ENCODE data around the gene ATF7.
A peak's percentile ranks its signal among the peaks of the same experiment; 100 is the strongest.
"Not testable (repeated sequence)": the region's sequence is repeated elsewhere in the genome, so short reads cannot be mapped to it uniquely, and the experiment has no call there.

The ATF7 gene

DNA sequence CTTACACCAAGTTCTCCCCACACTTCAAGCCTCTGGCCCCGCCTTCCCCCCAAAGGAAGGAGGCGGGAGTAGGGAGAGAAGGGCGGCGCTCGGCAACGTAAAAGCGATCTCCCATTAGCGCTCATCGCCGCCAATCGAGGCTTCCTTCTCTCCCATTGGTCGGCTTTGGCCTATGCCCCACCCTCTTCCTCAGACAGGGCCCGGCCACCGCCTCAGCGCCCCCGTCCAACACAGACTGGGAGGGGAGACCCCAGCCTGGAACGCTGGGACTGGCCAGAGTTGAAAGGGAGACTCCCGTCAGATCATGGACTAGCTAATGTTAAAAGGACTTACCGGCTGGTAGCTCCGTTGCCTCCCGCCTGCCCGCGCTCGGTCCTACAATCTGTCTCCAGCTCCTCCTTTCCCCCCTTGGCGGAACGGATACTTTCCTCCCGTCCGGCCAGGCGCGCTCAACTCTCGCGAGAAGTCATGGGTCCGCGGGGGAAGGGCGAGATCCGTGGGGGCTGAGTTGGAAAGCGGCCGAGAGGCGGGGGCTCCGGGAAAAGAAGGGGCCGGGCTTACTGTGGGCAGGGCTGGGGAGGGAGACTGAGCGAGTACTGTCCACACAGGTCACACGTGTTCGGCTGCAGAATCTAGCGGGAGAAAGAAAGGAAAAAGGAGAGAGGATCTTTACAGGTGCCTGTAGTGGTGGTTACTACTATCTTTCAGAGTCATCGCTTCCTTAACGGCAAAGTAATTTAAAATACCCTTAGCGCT is at the start of gene ATF7:
ATF7 (minus strand) TSS at position 437 of the 756 bp plus-strand sequence. CDS start 25,382 bp downstream, outside the sequence.
- peak; percentile 95 for DNase-seq (ENCODE audit: low read depth)

DNA sequence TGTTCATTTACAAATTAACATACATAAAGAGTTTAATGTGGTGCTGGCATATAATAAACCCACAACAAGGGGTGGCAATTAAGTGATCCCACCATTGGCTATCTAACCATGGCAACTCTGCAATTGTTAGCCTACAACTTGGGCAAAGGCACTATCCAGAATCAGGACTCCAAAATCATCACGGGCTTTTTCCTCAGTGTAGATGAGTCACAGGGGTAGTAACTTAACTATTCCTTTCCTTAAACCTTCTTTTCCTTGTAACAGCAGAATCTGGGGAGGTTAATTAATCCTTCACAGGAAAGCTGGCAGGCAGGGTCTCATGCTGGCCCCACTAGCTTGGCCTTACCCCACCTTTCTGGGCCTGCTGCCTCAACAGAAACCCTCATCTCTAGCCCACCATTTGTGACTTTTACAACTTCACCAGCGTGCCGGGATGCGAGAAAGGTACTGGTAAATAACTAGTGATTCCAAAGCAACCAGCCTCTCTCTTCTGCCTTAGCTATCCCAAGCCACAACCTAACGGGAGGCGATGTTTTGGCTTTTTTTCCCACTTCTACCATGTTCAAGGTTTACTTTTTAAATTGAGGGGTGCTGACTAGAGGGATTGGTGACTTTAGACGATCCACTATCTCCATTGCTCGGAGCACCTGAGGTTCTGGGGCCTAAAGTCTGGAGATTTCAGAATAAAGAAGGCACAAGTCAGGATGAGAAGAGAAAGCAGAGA is 49.0 kb upstream of the ATF7 start:
- DNase-seq (ENCODE audit: low read depth), result peak; percentile 21

DNA sequence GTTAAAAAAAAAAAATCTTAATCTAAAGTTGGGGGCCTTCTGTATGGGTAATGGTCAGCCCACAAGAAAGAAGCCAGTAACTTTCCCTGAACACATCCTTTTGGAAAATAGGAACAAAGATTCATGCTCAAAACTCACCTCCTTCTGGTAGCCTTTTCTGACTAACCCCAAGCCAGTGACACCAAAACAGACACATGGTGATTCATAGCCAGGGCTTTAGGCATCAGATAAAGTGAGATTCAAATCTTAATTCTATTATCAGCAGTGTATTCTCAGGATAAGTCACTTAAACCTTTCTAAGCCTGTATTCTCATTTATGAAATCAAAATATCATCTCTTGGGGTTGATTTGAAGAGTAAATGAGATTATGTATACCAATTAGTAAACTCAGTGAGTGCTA is 44.8 kb upstream of the ATF7 start:
- no peak for DNase-seq (ENCODE audit: low read depth)

DNA sequence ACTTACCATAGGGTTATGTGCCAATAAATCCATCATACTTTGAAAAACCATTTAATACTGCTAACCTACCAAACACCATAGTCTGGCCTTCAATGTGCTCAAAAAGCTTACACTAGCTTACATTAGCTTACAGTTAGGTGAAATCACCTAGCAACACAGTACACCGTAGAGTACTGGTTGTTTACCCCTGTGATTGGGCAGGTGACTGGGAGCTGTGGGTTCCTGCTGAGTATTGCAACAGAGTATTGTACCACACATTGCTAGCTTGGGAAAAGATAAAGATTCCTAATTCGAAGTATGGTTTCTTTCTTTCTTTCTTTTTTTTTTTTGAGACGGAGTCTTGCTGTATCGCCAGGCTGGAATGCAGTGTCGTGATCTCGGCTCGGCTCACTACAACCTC is 44.1 kb upstream of the ATF7 start:
- no peak for DNase-seq (ENCODE audit: low read depth)

DNA sequence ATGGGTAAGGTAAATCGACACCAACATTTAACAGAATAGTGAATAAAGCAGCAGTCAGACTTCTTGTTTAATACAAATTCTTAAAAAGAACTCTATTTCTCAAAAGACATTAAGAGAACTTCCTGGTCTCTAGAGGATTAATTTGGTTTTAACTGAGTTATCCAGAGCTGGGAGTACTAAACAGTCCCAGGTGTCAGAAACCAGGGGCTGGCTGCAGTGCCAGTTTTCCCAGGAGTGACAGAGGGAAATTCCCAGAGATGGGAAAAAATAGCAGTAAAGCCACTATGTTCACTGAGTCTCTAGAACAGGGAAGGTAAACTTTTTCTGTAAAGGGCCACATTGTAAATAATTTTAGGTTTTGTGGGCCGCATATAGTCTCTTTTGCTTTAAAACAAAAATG is 40.9 kb upstream of the ATF7 start:
- no peak for DNase-seq (ENCODE audit: low read depth)

DNA sequence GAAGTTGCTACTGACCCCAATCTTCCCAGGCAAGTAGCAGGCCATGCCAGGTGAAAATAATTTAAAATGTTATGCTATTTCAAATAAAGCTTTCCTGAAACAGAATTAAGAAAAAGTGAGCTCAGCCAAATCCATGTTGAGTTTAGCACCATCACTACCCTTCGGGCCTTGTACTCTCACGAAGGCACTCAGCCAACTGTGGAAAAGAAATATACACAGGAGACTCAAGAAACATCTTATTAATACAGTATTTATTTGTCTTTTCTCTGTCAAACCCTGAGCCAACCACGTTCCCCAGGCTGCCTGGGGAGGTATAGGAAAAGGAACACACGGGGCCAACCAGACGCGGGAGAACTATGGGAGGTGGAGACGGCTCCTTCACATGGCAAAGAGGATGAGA is 38.8 kb upstream of the ATF7 start:
- no peak for DNase-seq (ENCODE audit: low read depth)

DNA sequence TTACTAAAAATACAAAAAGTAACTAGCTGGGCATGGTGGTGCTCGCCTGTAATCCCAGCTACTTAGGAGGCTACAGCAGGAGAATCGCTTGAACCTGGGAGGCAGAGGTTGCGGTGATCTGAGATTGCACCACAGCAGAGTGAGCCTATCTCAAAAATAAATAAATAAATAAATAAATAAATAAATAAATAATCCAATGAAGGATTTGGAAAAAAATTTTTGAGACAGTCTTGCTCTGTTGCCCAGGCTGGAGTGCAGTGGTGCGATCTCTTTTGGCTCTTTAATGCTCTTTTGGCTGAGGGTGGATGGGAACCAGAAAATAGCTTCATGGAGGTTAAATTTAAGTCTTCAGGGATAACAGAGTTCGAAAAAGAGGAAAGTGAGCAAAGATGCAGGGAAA is 38.0 kb upstream of the ATF7 start:
- no peak for DNase-seq (ENCODE audit: low read depth)

DNA sequence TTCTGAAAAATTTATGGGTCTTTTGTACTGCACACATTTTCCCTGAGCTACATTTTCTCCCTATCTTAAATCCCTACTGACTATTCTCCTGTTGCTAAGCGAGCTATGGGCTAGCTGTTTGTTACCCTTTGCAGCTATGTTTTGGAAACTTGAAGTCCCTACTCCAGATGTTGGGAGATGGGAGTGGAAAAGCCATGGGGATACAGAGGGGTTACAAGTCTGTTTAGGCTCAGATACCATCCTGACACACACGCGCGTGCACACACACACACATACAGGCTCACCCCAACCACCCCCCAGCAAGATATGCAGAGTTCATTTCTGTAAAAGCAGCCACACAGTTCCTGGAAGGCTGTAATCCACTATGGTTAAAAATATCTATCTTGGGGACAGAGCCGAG is 33.9 kb upstream of the ATF7 start:
- peak; percentile 34 for DNase-seq (ENCODE audit: low read depth)

DNA sequence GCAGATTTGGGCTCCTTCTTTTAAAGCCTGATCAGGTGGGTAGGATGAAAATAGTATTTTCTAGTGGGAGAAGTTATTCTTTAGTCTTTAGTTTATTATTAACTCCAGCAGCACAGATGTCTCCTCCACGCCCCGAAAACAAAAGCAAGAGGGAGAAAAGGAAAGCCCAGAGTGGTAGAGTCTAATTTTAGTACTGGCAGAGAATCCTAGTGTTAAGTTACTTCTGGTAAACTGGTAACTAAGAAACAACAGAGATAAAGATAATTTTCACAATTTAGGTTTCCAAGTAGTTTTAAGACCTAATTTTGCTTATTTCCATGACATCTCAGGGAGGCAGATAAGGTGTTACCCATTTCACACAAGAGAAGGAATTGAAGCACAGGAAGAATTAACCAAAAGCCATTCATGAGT is 33.4 kb upstream of the ATF7 start:
- DNase-seq (ENCODE audit: low read depth), result peak; percentile 58

DNA sequence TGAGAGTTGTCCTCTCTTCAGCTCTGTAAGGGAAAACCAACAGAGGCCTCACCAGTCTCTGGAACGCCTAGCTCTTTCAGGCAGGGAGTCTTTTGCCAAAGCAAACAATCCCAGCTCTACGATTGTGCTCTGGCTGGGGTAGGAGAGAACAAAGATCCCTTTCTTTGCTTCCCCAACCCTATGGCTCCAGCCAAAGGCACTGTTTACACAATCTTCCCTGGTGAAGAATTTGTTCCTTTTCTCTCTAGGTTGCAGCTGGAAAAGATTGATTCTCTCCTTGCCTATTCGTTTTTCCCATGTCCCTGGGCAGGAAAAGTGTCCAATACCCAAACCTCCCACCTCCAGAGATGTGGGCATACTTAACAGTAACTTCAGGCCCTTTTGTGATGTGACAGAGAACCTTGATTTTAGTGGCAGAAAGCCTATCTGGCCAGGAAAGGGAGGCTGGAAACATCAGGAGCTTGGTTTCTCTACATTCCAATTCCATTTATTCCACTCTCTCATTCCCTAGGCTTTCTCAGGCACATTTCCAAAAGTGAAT is 32.9 kb upstream of the ATF7 start:
- DNase-seq (ENCODE audit: low read depth), result peak; percentile 92

DNA sequence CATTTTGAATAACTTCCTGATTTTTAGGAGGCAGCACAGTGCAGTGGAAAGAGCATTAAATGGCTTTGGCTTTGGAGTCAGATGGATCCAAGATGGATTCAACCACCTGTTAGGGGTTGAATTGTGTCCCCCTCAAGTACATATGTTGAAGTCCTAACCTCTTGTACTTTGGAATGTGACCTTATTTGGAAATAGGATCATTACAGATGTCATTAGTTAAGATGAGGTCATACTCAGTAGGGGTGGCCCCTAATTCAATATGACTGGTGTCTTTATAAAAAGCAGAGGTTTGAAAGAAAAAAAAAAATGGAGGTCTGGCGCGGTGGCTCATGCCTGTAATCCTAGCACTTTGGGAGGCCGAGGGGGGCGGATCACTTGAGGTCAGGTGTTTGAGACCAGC is 30.9 kb upstream of the ATF7 start:
- no peak for DNase-seq (ENCODE audit: low read depth)

DNA sequence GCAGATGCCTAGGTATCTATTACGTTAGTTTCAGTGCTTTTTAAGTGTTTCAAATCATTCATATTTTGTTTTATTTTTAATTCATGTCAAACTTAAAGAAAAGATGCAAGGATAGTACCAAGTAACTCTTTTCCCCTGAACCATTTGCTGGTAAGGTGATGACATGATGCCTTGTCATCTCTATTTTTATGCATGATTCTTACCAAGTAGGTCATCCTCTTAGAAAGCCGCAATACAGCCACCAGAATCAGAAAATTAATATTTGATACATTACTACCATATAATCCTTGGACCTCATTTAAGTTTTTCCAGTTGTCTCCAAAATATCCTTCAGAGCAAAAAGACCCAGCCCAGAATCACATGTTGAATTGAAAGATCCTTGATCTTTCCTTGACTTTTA is 27.4 kb upstream of the ATF7 start:
- DNase-seq (ENCODE audit: low read depth), result no peak

DNA sequence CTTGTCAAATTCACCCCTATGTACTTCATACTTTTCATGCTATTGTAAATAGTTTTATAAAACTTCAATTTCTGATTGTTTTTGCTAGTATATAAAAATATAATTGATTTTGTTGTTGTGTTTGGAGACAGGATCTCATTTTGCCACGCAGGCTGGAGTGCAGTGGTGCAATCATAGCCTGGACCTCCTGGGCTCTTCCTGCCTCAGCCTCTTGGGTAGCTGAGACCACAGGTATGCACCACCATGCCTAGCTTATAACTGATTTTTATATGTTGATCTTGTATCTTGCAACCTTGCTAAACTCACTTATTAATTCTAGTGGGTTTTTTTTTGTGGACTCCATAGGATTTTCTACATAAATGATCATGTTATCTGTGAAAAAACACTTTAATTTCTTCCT is 26.2 kb upstream of the ATF7 start:
- DNase-seq (ENCODE audit: low read depth), result no peak

DNA sequence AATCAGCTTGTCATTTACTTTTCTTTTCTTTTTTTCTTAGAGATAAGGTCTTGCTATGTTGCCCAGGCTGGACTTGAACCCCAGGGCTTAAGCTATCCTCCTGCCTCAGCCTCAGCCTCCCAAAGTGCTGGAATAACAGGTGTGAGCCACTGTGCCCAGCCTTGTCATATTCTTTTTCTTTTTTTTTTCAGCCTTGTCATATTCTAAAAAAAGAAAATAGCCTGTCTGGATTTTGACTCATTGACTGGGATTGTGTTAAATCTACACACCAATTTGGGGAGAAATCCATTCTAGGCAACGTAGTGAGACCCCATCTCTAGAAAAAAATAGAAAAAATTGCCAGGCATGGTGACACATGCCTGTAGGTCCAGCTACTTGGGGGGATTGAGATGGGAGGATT is 25.6 kb upstream of the ATF7 start:
- DNase-seq (ENCODE audit: low read depth), result no peak

DNA sequence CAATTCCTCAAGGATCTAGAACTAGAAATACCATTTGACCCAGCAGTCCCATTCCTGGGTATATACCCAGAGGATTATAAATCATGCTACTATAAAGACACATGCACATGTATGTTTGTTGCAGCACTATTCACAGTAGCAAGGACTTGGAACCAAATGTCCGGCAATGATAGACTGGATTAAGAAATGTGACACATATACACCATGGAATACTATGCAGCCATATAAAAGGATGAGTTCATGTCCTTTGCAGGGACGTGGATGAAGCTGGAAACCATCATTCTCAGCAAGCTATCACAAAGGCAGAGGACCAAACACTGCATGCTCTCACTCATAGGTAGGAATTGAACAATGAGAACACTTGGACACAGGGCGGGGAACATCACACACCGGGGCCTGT is 20.1 kb upstream of the ATF7 start:
- not testable (repeated sequence) for DNase-seq (ENCODE audit: low read depth)

DNA sequence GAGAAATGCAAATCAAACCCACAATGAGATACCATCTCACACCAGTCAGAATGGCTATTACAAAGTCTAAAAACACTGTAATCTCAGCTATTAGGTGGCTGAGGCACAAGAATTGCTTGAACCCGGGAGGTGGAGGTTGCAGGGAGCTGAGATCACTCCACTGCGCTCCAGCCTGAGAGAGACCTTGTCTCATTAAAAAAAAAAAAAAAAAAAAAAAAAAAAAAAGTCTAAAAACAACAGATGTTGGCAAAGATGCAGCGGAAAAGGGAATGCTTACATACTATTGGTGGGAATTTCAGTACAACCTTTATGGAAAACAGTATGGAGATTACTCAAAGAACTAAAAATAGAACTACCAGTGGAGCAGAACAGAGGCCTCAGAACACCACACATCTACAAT is 19.0 kb upstream of the ATF7 start:
- DNase-seq (ENCODE audit: low read depth), result no peak

DNA sequence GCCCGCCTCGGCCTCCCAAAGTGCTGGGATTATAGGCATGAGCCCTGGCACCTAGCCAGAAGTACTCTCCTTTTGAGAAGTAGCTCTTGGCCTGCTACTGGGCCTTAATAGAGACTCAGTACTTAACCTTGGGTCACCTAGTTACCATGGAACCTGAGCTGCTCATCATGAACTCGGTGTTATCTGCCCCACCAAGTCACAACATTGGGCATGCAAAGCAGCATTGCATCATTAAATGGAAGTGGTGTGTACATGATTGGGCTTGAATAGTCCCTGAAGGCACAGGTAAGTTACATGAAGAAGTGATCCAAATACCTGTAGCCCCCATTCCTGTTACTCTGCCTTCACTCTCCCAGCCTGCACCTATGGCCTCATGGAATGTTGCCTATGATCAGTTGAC is 18.0 kb upstream of the ATF7 start:
- DNase-seq (ENCODE audit: low read depth), result no peak

DNA sequence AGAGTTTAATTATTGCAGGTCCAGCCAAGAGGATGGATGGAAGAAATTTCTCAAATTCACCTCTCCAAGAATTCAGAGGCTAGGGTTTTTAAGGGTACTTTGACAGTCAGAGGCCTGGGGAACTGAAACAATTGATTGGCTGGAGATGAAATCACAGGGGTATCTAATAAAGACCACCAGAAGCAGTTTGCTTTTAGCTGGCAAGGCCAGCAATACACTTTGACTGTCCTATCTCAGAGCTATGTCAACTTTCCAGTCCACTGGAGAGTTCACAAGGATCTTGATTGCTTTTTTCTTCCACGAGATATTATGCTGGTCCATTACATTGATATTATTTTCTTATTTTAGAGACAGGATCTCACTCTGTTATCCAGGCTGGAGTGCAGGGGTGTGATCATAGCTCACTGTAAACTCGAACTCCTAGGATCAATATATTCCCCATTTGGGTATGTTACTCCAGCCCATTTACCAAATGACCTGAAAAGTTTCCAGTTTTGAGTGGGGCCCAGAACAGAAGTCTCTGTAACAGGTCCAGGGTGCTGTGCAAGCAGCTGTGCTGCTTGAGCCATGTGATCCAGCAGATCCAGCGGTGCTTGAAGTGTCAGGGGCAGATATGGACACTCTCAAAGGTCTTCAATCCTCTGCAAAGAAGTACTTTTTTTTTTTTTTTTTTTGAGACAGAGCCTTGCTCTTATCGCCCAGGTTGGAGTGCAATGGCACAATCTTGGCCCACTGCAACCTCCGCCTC is 17.2 kb upstream of the ATF7 start:
- no peak for DNase-seq (ENCODE audit: low read depth)

DNA sequence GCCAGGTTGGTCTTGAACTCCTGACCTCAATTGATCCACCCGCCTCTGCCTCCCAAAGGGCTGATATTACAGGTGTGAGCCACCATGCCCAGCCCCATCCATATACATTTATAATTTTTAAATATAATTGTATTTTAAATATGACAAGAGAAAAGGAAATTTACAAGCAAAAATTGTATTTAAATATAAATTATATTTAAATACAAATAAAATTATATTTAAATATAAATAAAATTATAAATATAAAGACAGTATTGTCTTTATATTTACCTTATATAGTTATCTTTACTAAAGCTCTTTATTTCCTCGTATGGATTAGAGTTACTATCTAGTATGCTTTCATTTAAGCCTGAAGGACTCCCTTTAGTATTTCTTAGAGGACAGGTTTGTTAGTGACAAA is 11.9 kb upstream of the ATF7 start:
- DNase-seq (ENCODE audit: low read depth), result no peak

DNA sequence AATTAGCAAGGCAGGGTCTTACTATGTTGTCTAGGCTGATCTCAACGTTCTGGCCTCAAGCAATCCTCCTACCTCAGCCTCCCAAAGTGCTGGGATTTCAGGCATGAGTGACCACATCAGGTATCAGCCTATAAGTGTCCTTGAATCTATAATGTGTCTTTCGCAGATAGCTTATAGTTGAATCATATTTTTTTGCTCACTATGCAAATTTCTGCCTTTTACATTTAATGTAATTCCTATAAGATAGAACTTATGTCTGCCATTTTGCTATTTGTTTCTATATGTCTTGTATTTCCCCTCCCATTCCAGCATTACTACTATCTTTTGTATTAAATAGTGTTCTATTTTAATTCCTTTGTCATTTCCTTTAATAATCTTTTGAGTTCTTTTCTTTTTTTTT is 10.5 kb upstream of the ATF7 start:
- DNase-seq (ENCODE audit: low read depth), result no peak

DNA sequence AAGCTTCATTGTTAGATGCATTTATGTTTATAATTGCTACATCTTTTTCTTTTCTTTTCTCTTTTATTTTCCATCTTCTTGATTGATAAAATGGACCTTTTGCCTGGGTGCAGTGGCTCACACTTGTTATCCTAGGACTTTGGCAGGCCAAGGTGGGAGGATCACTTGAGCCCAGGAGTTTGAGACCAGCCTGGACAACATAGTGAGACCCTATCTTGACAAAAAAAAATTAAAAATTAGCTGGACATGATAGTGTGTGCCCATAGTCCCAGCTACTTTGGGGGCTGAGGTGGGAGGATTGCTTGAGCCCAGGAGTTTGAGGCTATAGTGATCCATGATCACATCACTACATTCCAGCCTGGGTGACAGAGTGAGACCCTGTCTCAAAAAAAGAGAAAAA is 9.5 kb upstream of the ATF7 start:
- not testable (repeated sequence) for DNase-seq (ENCODE audit: low read depth)

DNA sequence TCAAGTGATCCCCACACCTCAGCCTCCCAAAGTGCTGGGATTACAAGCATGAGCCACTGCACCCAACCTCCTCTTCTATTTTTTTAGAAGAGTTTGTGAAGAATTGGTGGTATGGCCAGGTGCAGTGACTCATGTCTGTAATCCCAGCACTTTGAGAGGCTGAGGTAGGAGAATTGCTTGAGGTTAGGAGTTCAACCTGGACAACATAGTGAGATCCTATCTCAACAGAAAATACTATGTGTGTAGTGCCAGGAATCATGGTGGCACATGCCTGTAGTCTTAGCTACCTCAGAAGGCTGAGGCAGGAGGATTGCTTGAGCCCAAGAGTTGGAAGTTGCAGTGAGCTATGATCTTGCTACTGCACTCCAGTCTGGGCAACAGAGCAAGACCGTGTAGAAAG is 5.5 kb upstream of the ATF7 start:
- DNase-seq (ENCODE audit: low read depth), result no peak

DNA sequence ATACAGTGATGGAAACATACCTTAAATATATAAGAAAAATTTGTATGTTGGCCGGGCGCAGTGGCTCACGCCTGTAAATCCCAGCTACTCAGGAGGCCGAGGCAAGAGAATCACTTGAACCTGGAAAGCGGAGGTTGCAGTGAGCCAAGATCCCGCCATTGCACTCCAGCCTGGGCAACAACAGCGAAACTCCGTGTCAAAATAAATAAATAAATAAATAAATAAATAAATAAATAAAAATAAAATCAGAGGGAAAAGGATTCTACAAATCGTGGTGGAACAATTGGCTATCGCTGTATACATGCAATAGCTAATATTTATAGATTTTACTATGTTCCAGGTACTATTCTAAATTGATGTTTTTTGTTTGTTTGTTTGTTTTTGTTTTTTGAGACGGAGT is 1.7 kb upstream of the ATF7 start:
- no peak for DNase-seq (ENCODE audit: low read depth)

All from stromal cell of bone marrow (primary cell).